HCT116 (cell line): ENCODE measurements around the gene SUMO4. TPM values are rescaled to one million over a fixed set of nuclear protein-coding genes. Genes with fewer than 3 reads are reported as not detected.

Source experiments
- ATAC-seq: fragments of 200-7000 bp; cut with Tn5 transposase; 2 replicates; pipeline ENCODE4 v1.9.1; 2020; ENCODE audit warnings: mild to moderate bottlenecking, moderate library complexity
- BruUV-seq: library from RNA; stranded (reverse); fragments of 400-500 nt; replicated peaks from 2 replicates; lab custom pipeline; 2021; lab: Mats Ljungman, UMichigan
- CTCF ChIA-PET: fragments of 300-600 bp; sonication (Branson Sonifier 250); formaldehyde crosslinking; loops from one replicate; lab custom pipeline; 2021; ENCODE audit warnings: antibody characterized with exemption; lab: Charles Lee
- POLR2A ChIA-PET: fragments of 300-600, 350-600 bp; sonication (Branson Sonifier 250); formaldehyde crosslinking; loops from one replicate; lab custom pipeline; 2021; ENCODE audit warnings: antibody characterized with exemption; lab: Charles Lee
- RAD21 ChIA-PET, 2 experiments: fragments of 300-600 bp; sonication (Branson Sonifier 250); formaldehyde crosslinking; loops; one replicate each; lab custom pipeline; 2023; ENCODE audit warnings: low total read pairs in 2 of 2; ENCODE audit not compliant: uncharacterized antibody in 2 of 2, unreplicated experiment in 2 of 2, low non-redundant PET in 1 of 2; lab: Charles Lee
- DNase-seq: peaks from one replicate; pipeline ENCODE4 v3.0.0-alpha.2; 2010; ENCODE audit warnings: low read depth, low spot score
- H2AFZ ChIP-seq: fragments of 200-600 bp; shearing (Covaris generic), sonication (generic); 2 replicates; pipeline ENCODE4 v1.6.1; 2017; ENCODE audit warnings: low read depth, mixed run types, mixed read lengths, antibody characterized with exemption, low read length; ENCODE audit not compliant: poor library complexity, severe bottlenecking
- H3K27ac ChIP-seq: 2 replicates; pipeline ENCODE4 v1.5.1; 2012; ENCODE audit warnings: low read depth, low read length
- H3K27me3 ChIP-seq: fragments of 200-600 bp; sonication (generic); 2 replicates; pipeline ENCODE4 v1.6.1; 2016; ENCODE audit warnings: mixed run types, low read length, mixed read lengths; ENCODE audit not compliant: insufficient read depth
- H3K36me3 ChIP-seq, 2 experiments: fragments of 200-500 bp in 1 of 2; fragments of 200-600 bp in 1 of 2; sonication (Bioruptor generic) in 1 of 2; sonication (generic) in 1 of 2; 2 replicates each; pipeline versions ENCODE4 v1.5.1 to v1.6.1; 2014 to 2016; ENCODE audit warnings: low read length in 2 of 2, inconsistent platforms in 1 of 2, mixed read lengths in 1 of 2, mixed run types in 1 of 2; ENCODE audit not compliant: insufficient read depth in 2 of 2, control insufficient read depth in 1 of 2
- H3K4me1 ChIP-seq, 2 experiments: fragments of 200-600 bp in 1 of 2; sonication (generic) in 1 of 2; 2 replicates each; pipeline versions ENCODE4 v1.5.1 to v1.6.1; 2012 to 2017; ENCODE audit warnings: low read length in 2 of 2, inconsistent platforms in 1 of 2, mild to moderate bottlenecking in 1 of 2, mixed read lengths in 1 of 2, mixed run types in 1 of 2, moderate library complexity in 1 of 2; ENCODE audit not compliant: insufficient read depth in 2 of 2, control insufficient read depth in 1 of 2
- H3K4me2 ChIP-seq: fragments of 200-600 bp; sonication (generic); 2 replicates; pipeline ENCODE4 v1.6.1; 2017; ENCODE audit warnings: mixed run types, low read length, mixed read lengths
- H3K4me3 ChIP-seq, 2 experiments: fragments of 200-600 bp in 1 of 2; sonication (generic) in 1 of 2; replicated peaks in 1 of 2; 2 replicates each; pipeline ENCODE4 v1.5.1; 2011 to 2016; ENCODE audit warnings: low read length in 2 of 2, control low read depth in 1 of 2, low read depth in 1 of 2, mild to moderate bottlenecking in 1 of 2, mixed read lengths in 1 of 2, mixed run types in 1 of 2
- H3K79me2 ChIP-seq: fragments of 200-600 bp; sonication (generic); 2 replicates; pipeline ENCODE4 v1.6.1; 2017; ENCODE audit warnings: mild to moderate bottlenecking, mixed run types, low read length, moderate library complexity, mixed read lengths; ENCODE audit not compliant: insufficient read depth
- H3K9ac ChIP-seq: fragments of 200-600 bp; sonication (generic); 2 replicates; pipeline ENCODE4 v1.6.1; 2016; ENCODE audit warnings: low read length, mixed read lengths
- H3K9me2 ChIP-seq: fragments of 200-600 bp; sonication (generic), shearing (Covaris generic); 2 replicates; pipeline ENCODE4 v1.6.1; 2017; ENCODE audit warnings: mixed run types, mild to moderate bottlenecking, moderate library complexity; ENCODE audit not compliant: insufficient read depth
- H3K9me3 ChIP-seq, 2 experiments: fragments of 200-500 bp in 1 of 2; fragments of 200-600 bp in 1 of 2; sonication (Bioruptor generic) in 1 of 2; sonication (generic) in 1 of 2; 2 replicates each; pipeline ENCODE4 v1.6.1; 2014 to 2017; ENCODE audit warnings: low read length in 2 of 2, mixed read lengths in 2 of 2, inconsistent platforms in 1 of 2, low read depth in 1 of 2, mild to moderate bottlenecking in 1 of 2, mixed run types in 1 of 2, moderate library complexity in 1 of 2; ENCODE audit not compliant: control insufficient read depth in 1 of 2, insufficient read depth in 1 of 2
- H4K20me1 ChIP-seq: fragments of 200-600 bp; sonication (generic), shearing (Covaris generic); 2 replicates; pipeline ENCODE4 v1.6.1; 2017; ENCODE audit warnings: mixed run types, mild to moderate bottlenecking, moderate library complexity; ENCODE audit not compliant: insufficient read depth
- CEBPB ChIP-seq: IDR thresholded peaks from 2 replicates; pipeline ENCODE4 v1.6.1; 2012; ENCODE audit warnings: low read depth
- EZH2 ChIP-seq: fragments of 200-600 bp; sonication (generic); IDR thresholded peaks from 2 replicates; pipeline ENCODE4 v1.6.1; 2017; ENCODE audit warnings: antibody characterized with exemption, mixed run types
- EZH2phosphoT487 ChIP-seq: fragments of 200-600 bp; IDR thresholded peaks from 2 replicates; pipeline ENCODE4 v1.6.1; 2018; ENCODE audit warnings: antibody characterized with exemption, borderline replicate concordance
- FOSL1 ChIP-seq: IDR thresholded peaks from 2 replicates; pipeline ENCODE4 v1.6.1; 2012; ENCODE audit warnings: low read depth
- RAD21 ChIP-seq: IDR thresholded peaks from 2 replicates; pipeline ENCODE4 v1.6.1; 2012; ENCODE audit warnings: low read depth, mild to moderate bottlenecking
- SIN3A ChIP-seq: IDR thresholded peaks from 2 replicates; pipeline ENCODE4 v1.6.1; 2012; ENCODE audit warnings: low read depth
- SP1 ChIP-seq: IDR thresholded peaks from 2 replicates; pipeline ENCODE4 v1.6.1; 2012; ENCODE audit warnings: low read depth
- SRF ChIP-seq: IDR thresholded peaks from 2 replicates; pipeline ENCODE4 v1.6.1; 2012; ENCODE audit warnings: low read depth
- ZFX ChIP-seq: fragments of 450-650 bp; IDR thresholded peaks from 2 replicates; pipeline ENCODE4 v1.6.1; 2017
- ZNF274 ChIP-seq: fragments of 200-500 bp; sonication (Bioruptor generic); IDR thresholded peaks from 2 replicates; pipeline ENCODE4 v1.6.1; 2014; ENCODE audit warnings: mild to moderate bottlenecking, low read depth, low read length, inconsistent platforms
- intact Hi-C: fragments of 100-400 bp; cut with micrococcal nuclease; formaldehyde crosslinking; loops from 2 replicates; pipeline ENCODE4 v1.10.0; 2022
- total RNA-seq: library from RNA; stranded (reverse); gene quantifications from one replicate; pipeline ENCODE4 v1.2.1, GENCODE V29; 2021; ENCODE audit not compliant: unreplicated experiment
- TF ChIP-seq, protein P1 (sequence below): IDR thresholded peaks from 2 replicates; pipeline ENCODE4 v1.6.1; 2012
- TF ChIP-seq, protein P2 (sequence below), 3 experiments: fragments of 200-600 bp in 1 of 3; sonication (generic) in 1 of 3; IDR thresholded peaks in 2 of 3; conservative IDR thresholded peaks in 1 of 3; 2 replicates each; pipeline ENCODE4 v1.5.1; 2012 to 2017; ENCODE audit warnings: low read depth in 2 of 3, low read length in 2 of 3, antibody characterized with exemption in 1 of 3, borderline replicate concordance in 1 of 3, control low read depth in 1 of 3, mild to moderate bottlenecking in 1 of 3, mixed read lengths in 1 of 3, mixed run types in 1 of 3, moderate library complexity in 1 of 3; ENCODE audit not compliant: insufficient read depth in 1 of 3

The SUMO4 gene
- total RNA-seq, 1 experiment from 2014 or later, result 1.6 TPM

DNA sequence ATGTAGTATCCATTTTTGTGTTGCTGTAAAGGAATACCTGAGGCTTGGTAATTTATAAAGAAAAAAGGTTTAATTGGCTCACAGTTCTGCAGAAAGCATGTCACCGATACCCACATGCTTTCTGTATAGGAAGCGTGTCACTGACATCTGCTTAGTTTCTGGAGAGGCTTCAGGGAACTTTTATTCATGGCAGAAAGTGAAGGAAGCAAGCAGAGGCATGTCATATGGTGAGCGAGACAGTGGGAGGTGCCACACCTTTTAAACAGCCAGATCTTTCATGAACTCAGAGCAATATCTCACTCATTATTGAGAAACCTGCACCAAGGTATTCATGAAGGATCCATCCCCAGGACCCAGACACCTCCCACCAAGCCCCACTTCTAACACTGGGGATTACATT lies 3.5 kb downstream of the SUMO4 start:
- H3K36me3 ChIP-seq, result peaks cover 15 to 27% of the 10 kb centered on the region in 2 experiments
- H3K79me2 ChIP-seq, result no peaks in the 10 kb centered on the region
- ChIA-PET RAD21 (no interaction called here), POLR2A (no interaction called here), CTCF (no interaction called here)
- H3K9me2 ChIP-seq, result no peaks in the 10 kb centered on the region
- H3K27me3 ChIP-seq, result no peaks in the 10 kb centered on the region
- no peaks in the 10 kb centered on the region for H4K20me1 ChIP-seq
- no peak overlapping the region for H2AFZ ChIP-seq
- BruUV-seq, result no TSS peak
- TF ChIP-seq ZNF274 (no peak), FOSL1 (no peak), SRF (no peak), EZH2phosphoT487 (no peak), SIN3A (no peak), ZFX (no peak), EZH2 (no peak), SP1 (no peak), RAD21 (no peak), CEBPB (no peak)
- TF ChIP-seq, protein P1, sequence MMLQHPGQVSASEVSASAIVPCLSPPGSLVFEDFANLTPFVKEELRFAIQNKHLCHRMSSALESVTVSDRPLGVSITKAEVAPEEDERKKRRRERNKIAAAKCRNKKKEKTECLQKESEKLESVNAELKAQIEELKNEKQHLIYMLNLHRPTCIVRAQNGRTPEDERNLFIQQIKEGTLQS, result no peak
- TF ChIP-seq, protein P2, sequence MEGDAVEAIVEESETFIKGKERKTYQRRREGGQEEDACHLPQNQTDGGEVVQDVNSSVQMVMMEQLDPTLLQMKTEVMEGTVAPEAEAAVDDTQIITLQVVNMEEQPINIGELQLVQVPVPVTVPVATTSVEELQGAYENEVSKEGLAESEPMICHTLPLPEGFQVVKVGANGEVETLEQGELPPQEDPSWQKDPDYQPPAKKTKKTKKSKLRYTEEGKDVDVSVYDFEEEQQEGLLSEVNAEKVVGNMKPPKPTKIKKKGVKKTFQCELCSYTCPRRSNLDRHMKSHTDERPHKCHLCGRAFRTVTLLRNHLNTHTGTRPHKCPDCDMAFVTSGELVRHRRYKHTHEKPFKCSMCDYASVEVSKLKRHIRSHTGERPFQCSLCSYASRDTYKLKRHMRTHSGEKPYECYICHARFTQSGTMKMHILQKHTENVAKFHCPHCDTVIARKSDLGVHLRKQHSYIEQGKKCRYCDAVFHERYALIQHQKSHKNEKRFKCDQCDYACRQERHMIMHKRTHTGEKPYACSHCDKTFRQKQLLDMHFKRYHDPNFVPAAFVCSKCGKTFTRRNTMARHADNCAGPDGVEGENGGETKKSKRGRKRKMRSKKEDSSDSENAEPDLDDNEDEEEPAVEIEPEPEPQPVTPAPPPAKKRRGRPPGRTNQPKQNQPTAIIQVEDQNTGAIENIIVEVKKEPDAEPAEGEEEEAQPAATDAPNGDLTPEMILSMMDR (IDR thresholded peaks at IDR 0.05 in 2 of 3, conservative IDR thresholded peaks at IDR 0.05 in 1 of 3; ENCODE audit: borderline replicate concordance in 1 of 3, insufficient read depth in 1 of 3, low read depth in 2 of 3, low read length in 2 of 3), result no peak
- intact Hi-C loops, result no loop called here
- no peak overlapping the region for H3K27ac ChIP-seq
- ATAC-seq (no peak), DNase-seq (no peak)
- no peak overlapping the region for H3K4me3 ChIP-seq
- no peaks in the 10 kb centered on the region for H3K4me1 ChIP-seq
- H3K9me3 ChIP-seq, result no peaks in the 10 kb centered on the region
- no peak overlapping the region for H3K9ac ChIP-seq
- no peak overlapping the region for H3K4me2 ChIP-seq
